Ishikawa (cell line): ENCODE measurements around the gene ACAN.

Experiments used
- CEBPB ChIP-seq: IDR thresholded peaks from 2 replicates; pipeline ENCODE4 v1.6.1; 2012
- CREB1 ChIP-seq: IDR thresholded peaks from 2 replicates; pipeline ENCODE4 v1.6.1; 2012; ENCODE audit warnings: low read depth
- EGR1 ChIP-seq: IDR thresholded peaks from 2 replicates; pipeline ENCODE4 v1.6.1; 2012
- EP300 ChIP-seq: IDR thresholded peaks from 2 replicates; pipeline ENCODE4 v1.6.1; 2012; ENCODE audit warnings: borderline replicate concordance
- FOXM1 ChIP-seq: IDR thresholded peaks from 2 replicates; pipeline ENCODE4 v1.6.1; 2012; ENCODE audit warnings: low read depth, borderline replicate concordance
- NFIC ChIP-seq: IDR thresholded peaks from 2 replicates; pipeline ENCODE4 v1.6.1; 2012
- RAD21 ChIP-seq: IDR thresholded peaks from 2 replicates; pipeline ENCODE4 v1.6.1; 2012; ENCODE audit warnings: low read depth
- TAF1 ChIP-seq: IDR thresholded peaks from 2 replicates; pipeline ENCODE4 v1.6.1; 2012; ENCODE audit warnings: low read depth, mild to moderate bottlenecking
- TCF12 ChIP-seq: IDR thresholded peaks from 2 replicates; pipeline ENCODE4 v1.6.1; 2012; ENCODE audit warnings: low read depth
- TEAD4 ChIP-seq: IDR thresholded peaks from 2 replicates; pipeline ENCODE4 v1.6.1; 2012
- USF1 ChIP-seq: IDR thresholded peaks from 2 replicates; pipeline ENCODE4 v1.6.1; 2012
- YY1 ChIP-seq: IDR thresholded peaks from 2 replicates; pipeline ENCODE4 v1.6.1; 2012; ENCODE audit warnings: low read depth
- ZBTB7A ChIP-seq: IDR thresholded peaks from 2 replicates; pipeline ENCODE4 v1.6.1; 2012; ENCODE audit warnings: low read depth
- TF ChIP-seq, protein P1 (sequence below): IDR thresholded peaks from 2 replicates; pipeline ENCODE4 v1.6.1; 2012; ENCODE audit warnings: low read depth, mild to moderate bottlenecking
- TF ChIP-seq, protein P2 (sequence below): IDR thresholded peaks from 2 replicates; pipeline ENCODE4 v1.6.1; 2012

Gene ACAN

DNA sequence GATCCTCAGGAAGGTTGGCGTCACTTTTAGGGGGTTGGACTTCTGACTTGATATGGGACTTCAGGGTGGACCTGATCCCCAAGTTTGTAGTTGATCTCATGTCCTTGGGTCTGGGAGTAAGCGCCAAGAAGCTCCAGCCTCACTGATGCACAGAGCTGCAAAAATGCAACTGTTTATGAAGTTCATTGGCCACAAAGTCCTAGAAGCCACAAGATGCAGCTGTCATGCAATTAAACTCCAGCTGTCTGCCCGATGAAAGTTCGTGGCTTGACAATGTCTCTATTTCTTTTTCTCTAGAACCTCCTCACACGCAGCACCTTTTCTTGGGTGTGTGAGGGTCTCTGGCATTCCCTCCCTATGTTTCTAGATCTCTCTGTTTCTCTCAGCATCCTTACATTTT lies 9.2 kb upstream of the ACAN start:
- TF ChIP-seq CREB1, result no peak
- TF ChIP-seq USF1, result no peak
- TF ChIP-seq YY1, result no peak
- TF ChIP-seq, protein P1, sequence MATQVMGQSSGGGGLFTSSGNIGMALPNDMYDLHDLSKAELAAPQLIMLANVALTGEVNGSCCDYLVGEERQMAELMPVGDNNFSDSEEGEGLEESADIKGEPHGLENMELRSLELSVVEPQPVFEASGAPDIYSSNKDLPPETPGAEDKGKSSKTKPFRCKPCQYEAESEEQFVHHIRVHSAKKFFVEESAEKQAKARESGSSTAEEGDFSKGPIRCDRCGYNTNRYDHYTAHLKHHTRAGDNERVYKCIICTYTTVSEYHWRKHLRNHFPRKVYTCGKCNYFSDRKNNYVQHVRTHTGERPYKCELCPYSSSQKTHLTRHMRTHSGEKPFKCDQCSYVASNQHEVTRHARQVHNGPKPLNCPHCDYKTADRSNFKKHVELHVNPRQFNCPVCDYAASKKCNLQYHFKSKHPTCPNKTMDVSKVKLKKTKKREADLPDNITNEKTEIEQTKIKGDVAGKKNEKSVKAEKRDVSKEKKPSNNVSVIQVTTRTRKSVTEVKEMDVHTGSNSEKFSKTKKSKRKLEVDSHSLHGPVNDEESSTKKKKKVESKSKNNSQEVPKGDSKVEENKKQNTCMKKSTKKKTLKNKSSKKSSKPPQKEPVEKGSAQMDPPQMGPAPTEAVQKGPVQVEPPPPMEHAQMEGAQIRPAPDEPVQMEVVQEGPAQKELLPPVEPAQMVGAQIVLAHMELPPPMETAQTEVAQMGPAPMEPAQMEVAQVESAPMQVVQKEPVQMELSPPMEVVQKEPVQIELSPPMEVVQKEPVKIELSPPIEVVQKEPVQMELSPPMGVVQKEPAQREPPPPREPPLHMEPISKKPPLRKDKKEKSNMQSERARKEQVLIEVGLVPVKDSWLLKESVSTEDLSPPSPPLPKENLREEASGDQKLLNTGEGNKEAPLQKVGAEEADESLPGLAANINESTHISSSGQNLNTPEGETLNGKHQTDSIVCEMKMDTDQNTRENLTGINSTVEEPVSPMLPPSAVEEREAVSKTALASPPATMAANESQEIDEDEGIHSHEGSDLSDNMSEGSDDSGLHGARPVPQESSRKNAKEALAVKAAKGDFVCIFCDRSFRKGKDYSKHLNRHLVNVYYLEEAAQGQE, result no peak
- TF ChIP-seq, protein P2, sequence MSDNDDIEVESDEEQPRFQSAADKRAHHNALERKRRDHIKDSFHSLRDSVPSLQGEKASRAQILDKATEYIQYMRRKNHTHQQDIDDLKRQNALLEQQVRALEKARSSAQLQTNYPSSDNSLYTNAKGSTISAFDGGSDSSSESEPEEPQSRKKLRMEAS, result no peak
- TF ChIP-seq FOXM1, result no peak
- no peak for TF ChIP-seq TCF12
- TF ChIP-seq ZBTB7A, result no peak
- no peak for TF ChIP-seq NFIC
- TF ChIP-seq EGR1, result no peak
- TF ChIP-seq EP300, result no peak
- TF ChIP-seq CEBPB, result no peak
- TF ChIP-seq RAD21, result no peak
- TF ChIP-seq TAF1, result no peak

GRCh38 chr15:88797663-88798339 lies 5.4 kb upstream of the ACAN start:
- TF ChIP-seq NFIC (no peak), TAF1 (no peak), USF1 (no peak), TCF12 (no peak), EP300 (no peak), CREB1 (no peak), ZBTB7A (no peak), RAD21 (no peak), CEBPB (no peak), FOXM1 (no peak), TEAD4 (no peak)
- TF ChIP-seq, protein P1, result no peak

DNA sequence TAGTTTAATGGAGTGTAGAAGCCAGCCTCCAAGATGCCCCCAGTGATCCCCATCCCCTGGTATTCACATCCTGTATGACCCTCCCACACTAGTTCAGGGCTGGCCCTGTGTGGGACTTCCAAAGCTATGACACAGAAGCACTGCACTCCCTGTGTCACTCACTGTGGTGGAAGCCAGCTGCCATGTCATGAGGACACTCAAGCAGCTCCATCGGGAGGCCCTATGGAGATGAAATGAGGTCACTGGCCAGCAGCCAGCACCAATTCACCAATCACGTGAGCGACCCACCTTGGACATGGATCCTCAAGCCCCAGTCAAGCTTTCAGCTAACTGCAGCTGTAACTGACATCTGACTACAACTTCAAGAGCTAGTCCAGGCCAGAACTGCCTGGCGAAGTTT lies 3.9 kb upstream of the ACAN start:
- TF ChIP-seq EGR1, result no peak
- TF ChIP-seq ZBTB7A, result no peak
- no peak for TF ChIP-seq CEBPB
- TF ChIP-seq, protein P1, result no peak

DNA sequence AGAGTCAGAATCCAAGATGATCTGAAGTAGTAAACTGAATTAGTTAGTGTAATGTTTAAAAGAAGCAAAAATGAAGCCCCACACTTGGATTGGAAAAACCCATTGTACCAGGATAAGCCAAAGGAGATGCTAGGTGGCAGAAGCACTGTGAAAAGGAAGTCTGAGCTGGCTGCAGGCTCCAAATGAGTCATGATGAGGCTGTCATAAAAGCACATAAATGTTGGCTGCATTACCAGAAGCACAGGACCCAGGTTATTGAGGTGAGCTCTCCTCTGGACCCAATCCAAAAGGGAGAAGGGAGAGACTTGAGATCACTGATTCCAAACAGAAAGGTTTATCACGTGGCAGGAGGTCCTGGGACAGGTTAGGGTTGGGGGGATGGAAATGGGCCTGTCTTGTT lies 3.2 kb upstream of the ACAN start:
- no peak for TF ChIP-seq YY1
- no peak for TF ChIP-seq TCF12
- TF ChIP-seq EP300, result no peak
- no peak for TF ChIP-seq ZBTB7A
- TF ChIP-seq CREB1, result no peak
- TF ChIP-seq RAD21, result no peak
- TF ChIP-seq TAF1, result no peak

GRCh38 chr15:88800738-88801137 lies 2.5 kb upstream of the ACAN start:
- no peak for TF ChIP-seq TCF12
- no peak for TF ChIP-seq EP300
- TF ChIP-seq CEBPB, result no peak
- no peak for TF ChIP-seq ZBTB7A
- no peak for TF ChIP-seq FOXM1
- TF ChIP-seq, protein P2, result no peak
- no peak for TF ChIP-seq NFIC
- no peak for TF ChIP-seq RAD21
- TF ChIP-seq EGR1, result no peak
- TF ChIP-seq CREB1, result no peak
